ENCODE data around the gene CAMK1D. TPM values are rescaled to one million over a fixed set of nuclear protein-coding genes. Genes with fewer than 3 reads are reported as not detected.

Gene CAMK1D
- total and polyA plus RNA-seq, 3 donors from 2014 or later, result 10.0 to 14.5 (median 14.0) TPM

DNA sequence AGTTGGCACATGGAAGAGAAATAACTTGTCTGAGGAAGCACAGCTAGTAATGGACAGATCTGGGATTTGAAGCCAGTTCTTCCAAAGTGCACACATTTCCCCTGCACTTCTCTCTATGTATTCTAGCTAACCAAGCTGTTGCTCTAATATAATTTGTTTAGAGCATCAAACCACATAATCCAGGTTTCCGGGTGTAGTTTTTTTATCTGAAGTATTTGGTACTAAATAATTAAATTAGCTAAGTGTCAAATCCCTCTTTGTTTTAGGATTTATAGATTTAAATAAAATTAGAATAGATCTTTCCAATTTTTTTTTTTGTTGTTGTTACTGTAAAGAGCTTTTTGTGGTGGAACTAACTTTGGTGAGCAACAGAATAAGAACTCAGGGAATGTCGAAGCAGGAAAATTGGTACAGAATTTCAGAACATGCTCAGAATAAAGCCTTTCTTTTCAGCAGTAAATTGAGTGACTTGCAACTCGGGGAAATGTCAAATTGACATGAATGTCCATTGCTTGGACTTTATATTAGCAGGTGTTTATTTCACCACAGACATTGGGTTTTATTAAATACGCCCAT, 33.7 kb downstream of the CAMK1D start:
- no peak for TF ChIP-seq POLR2A (IDR thresholded peaks at IDR 0.05)
- TF ChIP-seq, protein P1, sequence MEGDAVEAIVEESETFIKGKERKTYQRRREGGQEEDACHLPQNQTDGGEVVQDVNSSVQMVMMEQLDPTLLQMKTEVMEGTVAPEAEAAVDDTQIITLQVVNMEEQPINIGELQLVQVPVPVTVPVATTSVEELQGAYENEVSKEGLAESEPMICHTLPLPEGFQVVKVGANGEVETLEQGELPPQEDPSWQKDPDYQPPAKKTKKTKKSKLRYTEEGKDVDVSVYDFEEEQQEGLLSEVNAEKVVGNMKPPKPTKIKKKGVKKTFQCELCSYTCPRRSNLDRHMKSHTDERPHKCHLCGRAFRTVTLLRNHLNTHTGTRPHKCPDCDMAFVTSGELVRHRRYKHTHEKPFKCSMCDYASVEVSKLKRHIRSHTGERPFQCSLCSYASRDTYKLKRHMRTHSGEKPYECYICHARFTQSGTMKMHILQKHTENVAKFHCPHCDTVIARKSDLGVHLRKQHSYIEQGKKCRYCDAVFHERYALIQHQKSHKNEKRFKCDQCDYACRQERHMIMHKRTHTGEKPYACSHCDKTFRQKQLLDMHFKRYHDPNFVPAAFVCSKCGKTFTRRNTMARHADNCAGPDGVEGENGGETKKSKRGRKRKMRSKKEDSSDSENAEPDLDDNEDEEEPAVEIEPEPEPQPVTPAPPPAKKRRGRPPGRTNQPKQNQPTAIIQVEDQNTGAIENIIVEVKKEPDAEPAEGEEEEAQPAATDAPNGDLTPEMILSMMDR (IDR thresholded peaks at IDR 0.05), result no peak
- no peaks in the 10 kb centered on the region for H3K4me1 ChIP-seq
- 91 to 94% methylated on average over 4 of the region's 4 CpGs for WGBS, 2 donors
- H3K27me3 ChIP-seq, result no peaks in the 10 kb centered on the region
- no peak for DNase-seq
- no peaks in the 10 kb centered on the region for H3K9me3 ChIP-seq
- intact Hi-C loops (cut with DNase I; ENCODE audit: low total_unique reads), result no loop called here
- H3K27ac ChIP-seq, result no peak overlapping the region
- H3K4me3 ChIP-seq, result no peak overlapping the region
- H3K36me3 ChIP-seq (ENCODE audit: low read depth, missing control alignments), result no peaks in the 10 kb centered on the region

DNA sequence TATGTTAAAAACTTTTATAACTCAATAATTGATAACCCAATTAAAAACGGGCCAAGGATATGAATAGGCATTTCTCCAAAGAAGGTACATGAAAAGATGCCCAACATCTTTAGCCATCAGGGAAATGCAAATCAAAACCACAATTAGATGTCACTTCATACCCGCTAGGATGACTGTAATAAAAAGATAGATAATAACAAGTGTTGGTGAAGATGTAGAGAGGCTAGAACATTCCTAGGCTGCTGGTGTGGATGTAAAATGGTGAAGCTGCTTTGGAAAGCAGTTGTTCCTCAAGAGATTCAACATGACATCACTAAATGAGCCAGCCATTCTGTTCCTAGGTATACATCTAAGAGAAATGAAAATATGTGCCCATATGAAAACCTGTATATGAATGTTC, 35.6 kb downstream of the CAMK1D start:
- Histone ChIP-seq H3K4me1 (peaks cover 9% of the 10 kb centered on the region), H3K4me3 (no peak overlapping the region), H3K36me3 (ENCODE audit: low read depth, missing control alignments) (no peaks in the 10 kb centered on the region), H3K27ac (no peak overlapping the region), H3K9me3 (no peaks in the 10 kb centered on the region), H3K27me3 (no peaks in the 10 kb centered on the region)
- intact Hi-C loops (cut with DNase I; ENCODE audit: low total_unique reads), result no loop called here
- WGBS, 2 donors, result 95 to 100% methylated on average over 2 of the region's 2 CpGs
- no peak for DNase-seq
- TF ChIP-seq POLR2A (IDR thresholded peaks at IDR 0.05), result no peak
- TF ChIP-seq, protein P1 (IDR thresholded peaks at IDR 0.05), result no peak

DNA sequence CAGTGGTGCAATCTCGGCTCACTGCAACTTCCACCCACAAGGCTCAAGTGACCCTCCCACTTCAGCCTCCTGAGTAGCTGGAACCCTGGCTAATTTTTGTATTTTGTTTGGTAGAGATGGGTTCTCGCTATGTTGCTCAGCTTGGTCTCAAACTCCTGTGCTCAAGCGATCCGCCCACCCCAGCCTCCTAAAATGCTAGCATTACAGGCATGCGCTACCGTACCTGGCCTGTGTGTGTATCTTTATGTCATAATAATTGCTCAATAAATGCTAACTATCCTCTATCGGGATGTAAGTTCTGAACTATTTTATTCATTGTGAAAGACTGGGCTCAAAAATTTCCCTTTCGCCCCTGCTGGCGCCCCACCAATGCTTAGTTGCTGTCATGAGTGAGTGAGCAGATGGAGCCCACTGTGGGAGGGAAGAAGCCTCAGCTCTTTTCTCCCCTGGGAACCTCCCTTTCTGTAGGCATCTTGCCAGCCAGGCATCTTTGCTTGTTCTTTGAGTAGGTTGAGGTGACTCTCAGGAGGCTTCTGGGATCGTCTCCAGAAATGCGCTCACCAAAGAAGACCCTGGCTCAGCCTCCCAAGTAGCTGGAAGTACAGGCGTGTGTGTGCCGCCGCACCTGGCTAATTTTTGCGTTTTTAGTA, 38.3 kb downstream of the CAMK1D start:
- no peak for TF ChIP-seq POLR2A (IDR thresholded peaks at IDR 0.05)
- TF ChIP-seq, protein P1 (IDR thresholded peaks at IDR 0.05), result no peak
- WGBS, 2 donors, result 91 to 93% methylated on average over 15 of the region's 15 CpGs
- Histone ChIP-seq H3K9me3 (no peaks in the 10 kb centered on the region), H3K4me1 (peaks cover 17% of the 10 kb centered on the region), H3K4me3 (no peak overlapping the region), H3K36me3 (ENCODE audit: low read depth, missing control alignments) (no peaks in the 10 kb centered on the region), H3K27ac (no peak overlapping the region), H3K27me3 (no peaks in the 10 kb centered on the region)
- DNase-seq, result no peak
- intact Hi-C loops (cut with DNase I; ENCODE audit: low total_unique reads), result no loop called here

DNA sequence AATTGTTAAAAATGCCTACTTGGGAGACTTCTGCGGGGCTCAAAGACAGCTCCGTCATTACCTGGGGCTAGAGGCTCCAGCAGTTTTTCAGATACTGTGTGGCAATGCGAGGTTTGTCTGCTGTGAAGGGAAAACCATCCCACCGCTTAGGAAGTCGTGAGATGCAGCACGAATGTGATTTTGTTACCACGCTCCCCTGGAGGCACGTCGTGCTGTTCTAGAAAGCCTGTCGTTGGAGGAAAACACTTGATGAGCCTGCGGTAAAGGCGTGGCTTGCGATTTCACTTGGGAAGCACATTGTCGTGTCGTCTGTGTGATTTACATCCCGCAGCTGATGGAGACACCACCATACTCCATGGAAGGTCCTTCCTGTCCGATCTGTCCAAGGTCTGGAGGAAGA, 39.3 kb downstream of the CAMK1D start:
- Histone ChIP-seq H3K27me3 (no peaks in the 10 kb centered on the region), H3K9me3 (no peaks in the 10 kb centered on the region), H3K4me1 (peaks cover 17% of the 10 kb centered on the region), H3K4me3 (no peak overlapping the region), H3K36me3 (ENCODE audit: low read depth, missing control alignments) (no peaks in the 10 kb centered on the region), H3K27ac (no peak overlapping the region)
- TF ChIP-seq POLR2A (IDR thresholded peaks at IDR 0.05), result no peak
- TF ChIP-seq, protein P1 (IDR thresholded peaks at IDR 0.05), result no peak
- 90 to 91% methylated on average over 17 of the region's 17 CpGs for WGBS, 2 donors
- intact Hi-C loops (cut with DNase I; ENCODE audit: low total_unique reads), result no loop called here
- DNase-seq, result no peak

Data from testis (tissue), 3 donors.